ENCODE data around the gene TLL2. TPM values are rescaled to one million over a fixed set of nuclear protein-coding genes. Genes with fewer than 3 reads are reported as not detected.

Gene TLL2
- polyA plus RNA-seq, 5 donors, result 0.21 to 0.50 (median 0.31) TPM

- DNase-seq, result peak; percentile 66 to 80
Measured at GRCh38 chr10:96395931-96396877, 117.5 kb downstream of the TLL2 start.

DNA sequence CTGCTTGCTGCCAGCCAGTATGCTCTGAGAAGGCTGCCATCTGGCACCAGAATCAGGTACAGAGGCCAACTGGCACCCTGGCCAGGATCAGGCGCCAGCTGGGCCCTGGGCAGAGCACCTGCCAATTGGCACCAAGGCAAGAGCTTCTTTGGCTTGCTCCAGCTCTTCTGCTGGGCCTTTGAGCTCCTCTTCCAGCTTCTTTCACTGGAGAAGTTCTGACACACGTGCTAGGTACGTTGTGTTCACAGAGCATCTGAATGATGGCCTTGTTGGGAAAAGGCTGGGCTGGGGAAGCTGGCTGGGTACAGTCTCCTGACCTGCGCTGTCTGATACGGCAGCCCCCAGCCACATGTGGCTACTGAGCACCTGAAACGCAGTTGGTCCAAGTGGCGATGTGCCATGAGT lies 123.3 kb downstream of the TLL2 start:
- DNase-seq, result no peak

GRCh38 chr10:96389785-96390184 lies 123.9 kb downstream of the TLL2 start:
- no peak for DNase-seq

- DNase-seq, result no peak
Measured at GRCh38 chr10:96387601-96388000, 126.1 kb downstream of the TLL2 start.

DNA sequence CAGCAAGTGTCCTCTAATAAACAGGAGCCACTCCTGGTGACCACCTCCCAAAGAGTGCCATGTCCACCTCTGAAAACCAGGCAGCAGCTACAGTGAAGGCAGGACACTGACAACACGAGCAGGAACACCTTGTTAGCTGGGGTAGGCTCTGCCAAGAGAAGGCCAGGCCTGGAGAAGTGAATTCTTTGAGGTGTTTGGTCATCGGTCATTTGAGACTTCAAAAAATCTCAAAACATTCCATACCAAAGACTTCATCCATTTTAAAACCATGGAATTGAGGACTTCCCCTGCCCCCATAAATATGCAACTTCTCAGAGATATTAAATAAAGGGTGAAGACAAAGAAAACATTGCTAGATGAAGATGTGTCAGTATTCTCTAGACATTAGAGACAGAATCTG lies 126.6 kb downstream of the TLL2 start:
- no peak for DNase-seq

DNA sequence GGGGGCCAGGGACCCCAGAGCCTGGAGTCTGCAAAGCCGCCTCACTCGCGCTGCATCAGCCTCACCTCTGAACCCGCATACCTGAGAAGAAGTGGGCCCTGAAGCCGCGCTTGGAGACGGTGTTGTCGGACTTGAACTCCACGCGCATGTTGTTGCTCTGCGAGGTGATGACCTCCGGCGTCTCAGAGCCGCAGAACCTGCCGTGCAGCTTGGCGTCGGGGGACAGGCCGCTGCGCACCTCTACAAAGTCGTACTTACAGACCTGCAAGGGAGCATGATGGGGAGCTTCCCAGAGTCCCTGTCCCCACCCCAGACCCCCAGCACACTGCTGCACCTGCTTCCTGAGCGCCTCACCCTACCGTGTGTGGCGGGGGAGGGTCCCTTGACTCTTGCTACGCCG lies 129.2 kb downstream of the TLL2 start:
- no peak for DNase-seq

DNA sequence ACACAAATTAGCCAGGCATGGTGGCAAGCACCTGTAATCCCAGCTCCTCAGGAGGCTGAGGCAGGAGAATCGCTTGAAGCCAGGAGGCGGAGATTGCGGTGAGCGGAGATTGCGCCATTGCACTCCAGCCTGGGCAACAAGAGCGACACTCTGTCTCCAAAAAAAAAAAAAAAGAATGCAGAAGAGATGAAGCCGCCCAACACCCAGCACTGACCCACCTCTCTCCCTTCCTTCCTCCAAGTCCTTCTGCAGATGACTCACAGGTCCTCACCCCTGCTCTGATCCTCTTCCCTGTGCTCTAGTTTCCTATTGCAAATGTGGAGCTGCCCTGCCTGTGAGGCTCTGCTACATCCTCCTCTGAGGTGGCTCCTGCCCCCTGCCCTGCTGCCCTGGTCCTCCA lies 132.9 kb downstream of the TLL2 start:
- no peak for DNase-seq

- no peak for DNase-seq
Measured at GRCh38 chr10:96379758-96380157, 134.0 kb downstream of the TLL2 start.

- no peak for DNase-seq
Measured at GRCh38 chr10:96378741-96379140, 135.0 kb downstream of the TLL2 start.

DNA sequence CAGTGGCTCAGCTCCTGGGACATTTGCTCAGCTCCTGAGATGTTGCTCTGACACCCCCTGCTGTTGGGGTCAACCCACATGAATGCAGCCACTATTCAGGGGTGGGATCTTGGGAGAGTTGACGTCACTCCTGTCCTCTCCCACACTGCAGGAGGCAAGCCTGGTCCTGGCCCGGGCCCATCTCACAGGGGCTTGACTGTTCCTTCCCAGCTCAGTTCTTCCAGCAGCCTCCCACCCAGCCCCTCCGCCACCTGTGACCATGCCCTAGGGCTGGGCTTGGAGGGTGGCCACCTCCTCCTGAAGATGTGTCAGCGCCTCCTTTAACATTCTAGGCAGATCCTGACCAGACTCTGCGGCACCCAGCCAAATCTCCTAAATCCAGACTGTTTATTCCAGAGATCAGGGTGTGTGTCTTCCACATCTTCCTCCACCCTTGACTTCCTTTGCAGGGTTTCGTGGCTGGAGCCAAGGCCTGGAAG lies 135.9 kb downstream of the TLL2 start:
- DNase-seq, result no peak

DNA sequence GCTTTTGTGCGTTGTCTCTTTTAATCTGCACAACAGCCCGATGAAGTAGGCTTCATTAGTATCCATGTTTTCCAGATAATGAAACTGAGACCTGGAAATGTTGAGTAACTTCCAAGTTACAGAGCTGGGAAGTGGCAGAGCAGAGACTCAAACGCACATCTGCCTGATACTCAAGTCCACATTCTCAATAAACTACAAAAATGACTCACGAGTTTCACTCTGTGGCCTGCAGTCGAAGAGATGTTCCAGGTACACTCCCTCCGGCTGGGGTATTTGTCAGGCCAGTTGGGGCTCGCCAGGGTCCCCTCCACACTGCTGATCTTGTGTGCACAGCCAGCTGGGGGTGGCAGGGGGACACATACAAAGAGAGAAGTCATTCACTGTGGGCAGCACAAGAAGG lies 137.2 kb downstream of the TLL2 start:
- DNase-seq, result no peak

DNA sequence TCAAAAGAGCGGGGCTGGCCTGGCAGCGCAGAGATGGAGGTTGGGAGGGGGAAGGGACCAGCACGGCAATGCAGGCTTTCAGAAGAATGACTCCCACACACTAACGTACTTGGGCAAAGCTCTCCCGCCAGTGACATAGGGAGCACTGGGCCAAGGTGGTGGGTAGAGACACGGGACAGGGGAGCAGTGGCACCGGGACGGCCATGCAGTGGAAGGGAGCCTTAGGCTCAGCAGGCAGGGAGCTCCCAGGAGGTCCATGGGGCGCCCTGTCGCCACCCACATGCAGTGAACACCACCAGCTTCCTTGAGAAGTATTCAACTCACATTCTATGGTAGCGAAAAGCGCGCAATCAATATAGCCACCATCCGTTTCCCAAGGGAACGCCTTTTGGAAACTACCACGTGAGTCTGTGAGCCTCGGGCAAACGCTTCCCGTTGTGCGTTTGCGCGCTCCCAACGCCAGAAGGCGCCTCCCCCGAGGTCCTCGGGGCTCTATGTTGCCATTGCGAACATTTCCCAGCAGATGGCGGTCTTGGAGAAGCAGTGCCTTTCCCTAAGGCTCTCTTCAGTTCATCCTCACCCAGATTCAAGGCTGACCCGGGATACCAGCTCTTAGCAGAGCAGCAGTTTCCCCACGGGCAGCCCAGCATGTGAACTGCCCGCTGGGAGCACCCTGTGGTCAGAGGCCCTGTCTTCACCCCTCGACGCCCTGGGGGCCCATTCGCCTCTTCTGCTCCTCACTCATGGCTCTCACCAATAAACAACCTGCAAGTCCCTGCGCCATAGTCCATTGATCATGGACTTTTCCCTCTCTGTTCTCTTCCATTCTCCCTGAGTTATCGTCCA lies 138.5 kb downstream of the TLL2 start:
- DNase-seq, result peak; percentile 79 to 88

DNA sequence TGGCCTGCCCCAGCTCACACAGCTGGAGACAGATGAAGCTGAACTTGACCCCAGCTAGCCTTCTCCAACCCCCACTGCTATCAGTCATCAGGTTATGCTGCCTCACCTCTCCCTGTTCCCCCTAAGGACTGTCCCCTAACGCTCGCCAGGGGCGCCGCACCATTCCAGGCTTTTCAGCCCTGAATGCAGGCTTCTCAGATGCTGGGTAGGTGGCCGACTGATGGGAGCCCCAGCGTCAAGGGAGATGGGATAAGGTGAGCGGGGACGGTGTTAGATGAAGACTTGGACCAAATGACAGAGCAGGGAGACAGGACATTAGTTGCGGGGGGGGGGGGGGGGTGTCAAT lies 139.1 kb downstream of the TLL2 start:
- no peak for DNase-seq

GRCh38 chr10:96374004-96374403 lies 139.7 kb downstream of the TLL2 start:
- DNase-seq, result no peak

GRCh38 chr10:96371356-96371755 lies 142.4 kb downstream of the TLL2 start:
- no peak for DNase-seq

GRCh38 chr10:96370584-96371157 lies 143.1 kb downstream of the TLL2 start:
- DNase-seq, result peak; percentile 18 to 31

DNA sequence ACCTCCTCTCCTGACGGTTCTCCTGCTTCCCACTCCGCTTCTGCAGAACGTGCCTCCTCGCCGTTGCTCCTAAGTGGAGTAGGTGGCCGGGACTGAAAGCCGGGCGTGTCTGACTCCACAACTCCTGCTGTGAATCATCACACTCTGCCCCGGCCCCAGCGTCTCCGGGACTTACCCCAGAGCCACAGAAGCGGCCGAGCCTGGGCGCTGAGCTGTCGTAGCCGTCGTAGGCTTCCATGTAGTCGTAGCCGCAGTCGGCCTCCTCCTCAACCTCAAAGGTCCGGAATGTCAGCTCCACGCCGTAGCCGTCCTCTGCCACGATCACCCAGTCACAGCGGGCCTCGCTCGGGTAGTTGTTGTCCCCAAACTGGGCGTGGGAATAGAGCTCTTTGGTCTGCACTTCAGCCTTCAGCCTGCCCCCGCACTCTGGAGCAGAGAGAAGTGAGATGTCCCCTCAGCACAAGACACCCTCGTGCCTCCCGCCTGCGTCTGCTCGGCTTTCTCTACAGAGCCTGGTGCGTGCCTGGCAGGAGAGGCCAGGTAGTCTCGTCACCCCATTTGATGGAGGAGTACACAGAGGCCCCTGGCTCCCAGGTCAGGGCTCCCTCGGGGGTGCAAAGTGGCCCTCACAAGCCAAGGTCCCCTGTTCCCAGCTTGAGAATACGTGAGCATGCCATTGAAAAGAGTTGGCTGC lies 143.7 kb downstream of the TLL2 start:
- DNase-seq, result no peak

DNA sequence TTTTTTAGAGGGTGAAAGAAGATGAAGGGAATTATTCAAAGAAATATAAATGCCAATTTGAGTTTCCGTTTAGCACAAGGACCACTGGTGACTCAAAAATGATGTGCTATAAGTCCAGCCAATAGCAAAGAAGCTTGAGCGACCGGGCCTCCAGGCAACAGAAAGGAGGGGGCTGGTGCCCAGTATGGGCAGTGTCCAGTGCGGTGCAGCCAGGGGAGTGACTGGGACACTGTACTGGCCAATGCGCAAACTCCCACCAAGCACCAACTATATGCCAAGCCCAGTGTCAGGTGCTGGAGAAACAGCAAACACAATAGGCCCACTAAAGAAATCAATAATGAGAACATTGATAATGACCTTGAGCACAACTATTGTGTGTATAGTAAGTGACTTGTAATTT lies 144.8 kb downstream of the TLL2 start:
- DNase-seq, result no peak

- no peak for DNase-seq
Measured at GRCh38 chr10:96367470-96367869, 146.3 kb downstream of the TLL2 start.

DNA sequence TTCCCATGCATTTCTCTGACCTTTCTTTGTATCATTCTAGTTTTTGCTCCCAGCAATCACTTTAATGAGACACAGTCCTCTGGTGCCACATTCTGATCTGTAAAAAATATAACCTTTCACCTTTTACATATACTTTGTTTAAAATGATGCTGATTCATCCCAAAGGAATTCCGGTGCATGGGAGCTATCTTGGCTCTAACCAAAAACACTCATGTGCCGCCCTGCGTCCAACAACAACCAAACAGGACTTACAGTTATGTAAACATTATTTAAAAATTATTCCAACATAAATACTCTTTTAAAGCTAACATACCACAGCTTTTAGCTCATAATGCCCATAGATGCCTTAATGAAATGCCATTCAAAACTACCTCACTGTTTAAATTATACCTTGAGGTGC lies 147.2 kb downstream of the TLL2 start:
- no peak for DNase-seq

- DNase-seq, result no peak
Measured at GRCh38 chr10:96365571-96365970, 148.2 kb downstream of the TLL2 start.

DNA sequence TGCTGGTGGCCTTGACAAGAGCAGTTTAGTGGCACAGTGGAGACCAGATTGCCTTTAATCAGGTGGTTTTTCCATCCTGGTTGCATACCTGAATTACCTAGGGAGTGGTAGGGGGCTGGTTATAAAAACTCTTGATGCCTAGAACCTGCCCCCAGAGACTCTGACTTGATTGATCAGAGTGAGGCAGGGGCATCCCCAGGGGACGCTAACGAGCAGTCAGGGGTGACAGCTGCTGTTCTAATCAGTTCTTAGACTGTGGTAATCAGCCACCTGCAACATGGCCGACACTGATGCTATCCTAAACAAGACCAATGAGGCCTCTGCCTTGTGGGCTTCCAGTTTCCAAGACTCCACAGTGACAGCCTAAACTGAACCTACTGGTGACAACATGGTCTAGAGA lies 153.0 kb downstream of the TLL2 start:
- DNase-seq, result no peak
